HepG2 (cell line): Measurements from ENCODE around the gene BAZ1A. TPM values are rescaled to one million over a fixed set of nuclear protein-coding genes. Genes with fewer than 3 reads are reported as not detected.

ENCODE experiments used
- ATF1 ChIP-seq: IDR thresholded peaks from 2 replicates; pipeline ENCODE4 v1.6.1; 2016; ENCODE audit warnings: mild to moderate bottlenecking, control low read depth
- ATF4 ChIP-seq, 2 experiments: fragments of 450-650 bp in 1 of 2; sonication (generic) in 1 of 2; formaldehyde crosslinking; IDR thresholded peaks; 2 replicates each; pipeline versions ENCODE4 v1.5.0 to v1.8.0; 2020 to 2022; ENCODE audit warnings: mild to moderate bottlenecking in 1 of 2, missing genetic modification reagents in 1 of 2
- BRF2 ChIP-seq: sonication (generic); formaldehyde crosslinking; IDR thresholded peaks from 2 replicates; pipeline ENCODE4 v1.8.1; 2022; ENCODE audit warnings: mild to moderate bottlenecking, missing genetic modification reagents
- DPF2 ChIP-seq: sonication (generic); formaldehyde crosslinking; IDR thresholded peaks from 2 replicates; pipeline ENCODE4 v1.4.0; 2020; ENCODE audit warnings: mild to moderate bottlenecking, low read depth, missing genetic modification reagents, borderline replicate concordance
- FOXC1 ChIP-seq: sonication (generic); formaldehyde crosslinking; IDR thresholded peaks from 2 replicates; pipeline ENCODE4 v1.8.0; 2022; ENCODE audit warnings: mild to moderate bottlenecking, missing genetic modification reagents, borderline replicate concordance
- GZF1 ChIP-seq: sonication (generic); formaldehyde crosslinking; IDR thresholded peaks from 2 replicates; pipeline ENCODE4 v1.5.1; 2020; ENCODE audit warnings: mild to moderate bottlenecking, missing genetic modification reagents
- IKZF5 ChIP-seq: IDR thresholded peaks from 2 replicates; pipeline ENCODE4 v1.6.1; 2018; ENCODE audit warnings: missing genetic modification reagents, mild to moderate bottlenecking, missing compliant biosample characterization
- MYC ChIP-seq: sonication (generic); formaldehyde crosslinking; IDR thresholded peaks from 2 replicates; pipeline ENCODE4 v1.9.0; 2021; ENCODE audit warnings: missing genetic modification reagents, borderline replicate concordance
- NFKBIZ ChIP-seq: IDR thresholded peaks from 2 replicates; pipeline ENCODE4 v1.6.1; 2018; ENCODE audit warnings: missing genetic modification reagents, missing compliant biosample characterization
- PHF21A ChIP-seq: sonication (generic); formaldehyde crosslinking; IDR thresholded peaks from 2 replicates; pipeline ENCODE4 v1.5.0; 2020; ENCODE audit warnings: mild to moderate bottlenecking, missing genetic modification reagents
- RBFOX2 ChIP-seq: fragments of 200-400 bp; formaldehyde crosslinking; IDR thresholded peaks from 2 replicates; pipeline ENCODE4 v1.6.1; 2017; ENCODE audit warnings: low read depth, mild to moderate bottlenecking, low read length
- RFX5 ChIP-seq: IDR thresholded peaks from 2 replicates; pipeline ENCODE4 v1.6.1; 2011; ENCODE audit warnings: low read depth, low read length, improper control_type of control experiment
- SKI ChIP-seq: fragments of 450-650 bp; IDR thresholded peaks from one replicate; pipeline ENCODE4 v1.6.1; 2018; ENCODE audit warnings: mild to moderate bottlenecking; ENCODE audit not compliant: partially characterized antibody
- SP140L ChIP-seq: sonication (generic); formaldehyde crosslinking; IDR thresholded peaks from 2 replicates; pipeline ENCODE4 v1.4.0; 2020; ENCODE audit warnings: missing genetic modification reagents, borderline replicate concordance
- SUZ12 ChIP-seq: fragments of 150-350 bp; IDR thresholded peaks from 2 replicates; pipeline ENCODE4 v1.6.1; 2014; ENCODE audit warnings: low read depth, low read length
- THAP8 ChIP-seq: sonication (generic); formaldehyde crosslinking; IDR thresholded peaks from 2 replicates; pipeline ENCODE4 v1.5.1; 2020; ENCODE audit warnings: missing genetic modification reagents, mild to moderate bottlenecking, borderline replicate concordance
- U2AF2 ChIP-seq: fragments of 200-400 bp; formaldehyde crosslinking; IDR thresholded peaks from 2 replicates; pipeline ENCODE4 v1.6.1; 2017; ENCODE audit warnings: low read depth, mild to moderate bottlenecking, low read length
- YEATS2 ChIP-seq: sonication (generic); formaldehyde crosslinking; IDR thresholded peaks from 2 replicates; pipeline ENCODE4 v1.4.0; 2020; ENCODE audit warnings: missing genetic modification reagents, borderline replicate concordance
- ZC3H4 ChIP-seq: sonication (generic); formaldehyde crosslinking; IDR thresholded peaks from 2 replicates; pipeline ENCODE4 v1.4.0; 2020; ENCODE audit warnings: missing genetic modification reagents, borderline replicate concordance
- ZFP36L1 ChIP-seq: sonication (generic); formaldehyde crosslinking; IDR thresholded peaks from 2 replicates; pipeline ENCODE4 v1.8.0; 2022; ENCODE audit warnings: mild to moderate bottlenecking, missing genetic modification reagents, moderate library complexity
- ZNF17 ChIP-seq: sonication (generic); formaldehyde crosslinking; IDR thresholded peaks from 2 replicates; pipeline ENCODE4 v1.5.0; 2020; ENCODE audit warnings: mild to moderate bottlenecking, missing genetic modification reagents
- ZNF414 ChIP-seq: sonication (generic); formaldehyde crosslinking; IDR thresholded peaks from 2 replicates; pipeline ENCODE4 v1.5.0; 2020; ENCODE audit warnings: missing genetic modification reagents
- ZNF580 ChIP-seq: IDR thresholded peaks from 2 replicates; pipeline ENCODE4 v1.6.1; 2016; ENCODE audit warnings: low read depth, borderline replicate concordance
- ZNF674 ChIP-seq: sonication (generic); formaldehyde crosslinking; IDR thresholded peaks from 2 replicates; pipeline ENCODE4 v1.5.0; 2020; ENCODE audit warnings: low read depth, mild to moderate bottlenecking, missing genetic modification reagents
- ZNF737 ChIP-seq: sonication (generic); formaldehyde crosslinking; IDR thresholded peaks from 2 replicates; pipeline ENCODE4 v1.5.0; 2020; ENCODE audit warnings: missing genetic modification reagents, mild to moderate bottlenecking, borderline replicate concordance
- ZNF776 ChIP-seq: sonication (generic); formaldehyde crosslinking; IDR thresholded peaks from 2 replicates; pipeline ENCODE4 v1.4.0; 2020; ENCODE audit warnings: mild to moderate bottlenecking, missing genetic modification reagents
- ZNF816 ChIP-seq: sonication (generic); formaldehyde crosslinking; IDR thresholded peaks from 2 replicates; pipeline ENCODE4 v1.8.0; 2022; ENCODE audit warnings: missing genetic modification reagents, mild to moderate bottlenecking, borderline replicate concordance
- polyA plus RNA-seq, 8 experiments: library from polyadenylated mRNA; depleted of rRNA in 3 of 8; stranded (reverse) in 7 of 8; unstranded in 1 of 8; fragments of >200 nt; fragmentation: Illumina TruSeq in 4 of 8; extraction: Trizol in 4 of 8; gene quantifications; 2 replicates each; pipeline versions ENCODE4 v1.2.1 to v1.2.3, GENCODE V29; 2011 to 2016; ENCODE audit warnings: low read depth in 4 of 8, missing spikeins in 1 of 8, mixed read lengths in 1 of 8; ENCODE audit not compliant: insufficient read depth in 1 of 8
- total RNA-seq, 5 experiments: library from RNA; depleted of rRNA; stranded (reverse); fragments of >200 nt; fragmentation: Illumina TruSeq; extraction: Trizol; gene quantifications; 2 replicates each; pipeline ENCODE4 v1.2.3, GENCODE V29; 2016; ENCODE audit warnings: low read depth in 1 of 5

BAZ1A gene
- total and polyA plus RNA-seq, 2 of the 13 experiments (the other 11 are each of a cell fraction or from before 2014, with no cell fraction given) = 20.9 to 56.8 TPM

GRCh38 chr14:34837801-34838322 is 37.3 kb downstream of the BAZ1A start (continued):
- no peak for TF ChIP-seq GZF1 (CRISPR knock-in tag)
- no peak for TF ChIP-seq ZNF776 (CRISPR knock-in tag)
- TF ChIP-seq MYC (CRISPR knock-in tag) = no peak
- TF ChIP-seq DPF2 (CRISPR knock-in tag) = 0 out of 2 replicates have a peak, but pooled peaks have one; percentile 50
- TF ChIP-seq ATF1 (CRISPR knock-in tag) = no peak
- peak in 1 of 2 experiments; percentile 76; a peak in 2 of 4 replicates for TF ChIP-seq ATF4 (CRISPR knock-in tag; IDR thresholded peaks at IDR 0.05)
- no peak for TF ChIP-seq ZC3H4
- no peak for TF ChIP-seq ZNF17 (CRISPR knock-in tag)
- no peak for TF ChIP-seq ZFP36L1 (CRISPR knock-in tag)
- no peak for TF ChIP-seq ZNF737 (CRISPR knock-in tag)
- no peak for TF ChIP-seq THAP8 (CRISPR knock-in tag)
- no peak for TF ChIP-seq U2AF2
- TF ChIP-seq ZNF580 (CRISPR knock-in tag) = no peak
- TF ChIP-seq RBFOX2 = no peak
- TF ChIP-seq NFKBIZ (CRISPR knock-in tag) = no peak
- no peak for TF ChIP-seq RFX5
- no peak for TF ChIP-seq ZNF414 (CRISPR knock-in tag)
- TF ChIP-seq SP140L = no peak
- no peak for TF ChIP-seq BRF2 (CRISPR knock-in tag)
- no peak for TF ChIP-seq ZNF674 (CRISPR knock-in tag)
- TF ChIP-seq YEATS2 (CRISPR knock-in tag) = no peak
- peak; percentile 39; the same call in 1 of the 2 replicates for TF ChIP-seq IKZF5 (CRISPR knock-in tag)
- TF ChIP-seq SKI = no peak
- TF ChIP-seq FOXC1 (CRISPR knock-in tag) = no peak
- TF ChIP-seq SUZ12 = no peak
- TF ChIP-seq PHF21A (CRISPR knock-in tag) = no peak; the same call in 1 of the 2 replicates
- no peak for TF ChIP-seq ZNF816
